Mammary epithelial cell (primary cell): ENCODE results near the gene PAQR6.

Experiments used
- EZH2 ChIP-seq: IDR thresholded peaks from 2 replicates; pipeline ENCODE4 v1.6.1; 2012; ENCODE audit warnings: low read length, inconsistent platforms, borderline replicate concordance
- TF ChIP-seq, protein P1 (sequence below), 2 donors: IDR thresholded peaks in 1 of 2; conservative IDR thresholded peaks in 1 of 2; 2 replicates each; pipeline ENCODE4 v1.5.1; 2011 to 2012; ENCODE audit warnings: inconsistent platforms in 2 of 2, low read length in 2 of 2, mild to moderate bottlenecking in 2 of 2, control low read depth in 1 of 2, low read depth in 1 of 2; ENCODE audit not compliant: insufficient read depth in 1 of 2; ENCODE audit errors: extremely low read depth in 1 of 2

- no peak for TF ChIP-seq EZH2
- TF ChIP-seq, protein P1, sequence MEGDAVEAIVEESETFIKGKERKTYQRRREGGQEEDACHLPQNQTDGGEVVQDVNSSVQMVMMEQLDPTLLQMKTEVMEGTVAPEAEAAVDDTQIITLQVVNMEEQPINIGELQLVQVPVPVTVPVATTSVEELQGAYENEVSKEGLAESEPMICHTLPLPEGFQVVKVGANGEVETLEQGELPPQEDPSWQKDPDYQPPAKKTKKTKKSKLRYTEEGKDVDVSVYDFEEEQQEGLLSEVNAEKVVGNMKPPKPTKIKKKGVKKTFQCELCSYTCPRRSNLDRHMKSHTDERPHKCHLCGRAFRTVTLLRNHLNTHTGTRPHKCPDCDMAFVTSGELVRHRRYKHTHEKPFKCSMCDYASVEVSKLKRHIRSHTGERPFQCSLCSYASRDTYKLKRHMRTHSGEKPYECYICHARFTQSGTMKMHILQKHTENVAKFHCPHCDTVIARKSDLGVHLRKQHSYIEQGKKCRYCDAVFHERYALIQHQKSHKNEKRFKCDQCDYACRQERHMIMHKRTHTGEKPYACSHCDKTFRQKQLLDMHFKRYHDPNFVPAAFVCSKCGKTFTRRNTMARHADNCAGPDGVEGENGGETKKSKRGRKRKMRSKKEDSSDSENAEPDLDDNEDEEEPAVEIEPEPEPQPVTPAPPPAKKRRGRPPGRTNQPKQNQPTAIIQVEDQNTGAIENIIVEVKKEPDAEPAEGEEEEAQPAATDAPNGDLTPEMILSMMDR (conservative IDR thresholded peaks at IDR 0.05 in 1 of 2, IDR thresholded peaks at IDR 0.05 in 1 of 2; ENCODE audit: extremely low read depth in 1 of 2, insufficient read depth in 1 of 2, low read depth in 1 of 2, low read length in 2 of 2) = no peak
These were observed 30.0 kb downstream of the PAQR6 start for GRCh38 chr1:156217871-156218270.
